ENCODE data around the gene MYO3B.

The MYO3B gene

DNA sequence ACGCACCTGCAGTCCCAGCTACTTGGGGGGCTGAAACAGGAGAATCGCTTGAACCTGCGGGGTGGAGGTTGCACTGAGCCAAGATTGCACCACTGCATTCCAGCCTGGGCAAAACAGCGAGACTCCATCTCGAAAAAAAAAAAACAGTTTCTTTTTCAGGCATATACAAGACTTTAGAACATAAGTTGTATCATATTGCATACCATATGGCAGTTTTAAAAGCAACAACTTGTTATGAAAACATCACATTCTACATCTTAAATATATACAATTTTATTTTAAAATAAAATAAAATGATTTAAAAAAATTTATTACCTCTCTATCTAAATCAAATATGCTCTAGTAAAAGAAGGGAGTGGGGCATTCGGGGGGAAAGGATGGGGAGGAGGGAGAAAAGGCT, 497.8 kb downstream of the MYO3B start:
- no peak for DNase-seq
- no peak for TF ChIP-seq POLR2A (IDR thresholded peaks at IDR 0.05; ENCODE audit: low read length)
- no peak for TF ChIP-seq GATA1 (IDR thresholded peaks at IDR 0.05; ENCODE audit: low read depth, low read length)

DNA sequence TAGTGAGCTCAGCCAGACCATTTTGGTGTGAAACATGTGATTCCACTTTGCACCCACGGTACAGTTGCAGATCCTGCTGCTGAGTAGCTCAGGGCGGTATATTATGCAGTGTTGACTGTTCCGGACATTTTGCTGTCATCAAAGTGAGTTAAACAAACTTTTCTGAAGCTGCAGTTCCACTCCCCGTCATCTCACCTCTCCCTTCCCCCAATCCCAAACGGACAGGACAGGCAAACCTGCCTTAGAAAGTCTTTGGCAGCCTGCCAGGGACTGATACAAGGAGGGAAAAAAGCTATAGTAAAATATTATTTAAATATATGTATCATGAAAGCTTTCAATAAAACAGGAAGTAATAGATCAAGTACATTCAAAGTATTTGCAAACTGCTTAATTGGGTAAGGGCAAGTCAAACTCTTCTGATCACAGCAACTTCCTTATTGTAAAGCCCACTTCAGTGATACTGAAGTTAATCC, 501.7 kb downstream of the MYO3B start:
- TF ChIP-seq GATA1 (IDR thresholded peaks at IDR 0.05; ENCODE audit: low read depth, low read length) (no peak), POLR2A (IDR thresholded peaks at IDR 0.05; ENCODE audit: low read length) (no peak)
- DNase-seq = peak in 1 of 2 experiments; percentile 10

DNA sequence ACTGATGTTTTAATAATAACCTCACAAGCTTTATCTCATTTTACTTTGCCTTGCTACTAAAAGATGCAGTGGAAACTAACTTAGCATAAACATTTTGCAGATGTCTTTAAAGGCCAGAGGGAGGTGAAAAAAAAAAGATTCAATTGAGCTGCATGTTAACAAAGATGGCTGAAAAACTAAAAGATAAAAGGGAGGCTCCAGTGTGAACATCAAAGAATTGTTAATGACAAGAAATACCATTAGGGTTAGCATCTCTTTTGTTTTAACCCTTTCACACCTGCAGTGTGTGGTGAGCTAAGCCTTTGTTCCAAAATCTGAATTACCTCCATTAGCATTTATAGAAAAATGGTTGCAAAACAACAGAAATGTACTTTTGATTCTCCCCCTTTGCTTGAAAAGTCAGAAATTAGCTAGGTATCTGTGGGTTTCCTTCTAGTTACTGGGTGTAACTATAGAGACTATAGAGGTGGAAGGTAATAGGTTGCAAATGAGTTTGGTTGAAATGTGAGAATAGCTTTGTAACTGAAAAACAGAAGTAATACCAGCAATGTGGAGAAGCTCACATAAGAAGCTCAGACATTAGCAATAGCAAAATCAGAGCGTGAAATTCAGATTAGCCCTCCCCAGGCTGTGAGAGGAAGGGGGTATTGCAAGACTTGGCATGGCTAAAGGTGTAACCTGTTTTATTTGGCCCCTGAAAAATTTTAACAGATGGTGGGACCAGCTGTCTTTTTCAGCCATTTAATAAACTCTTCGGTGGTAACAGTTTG, 502.4 kb downstream of the MYO3B start:
- TF ChIP-seq GATA1 (IDR thresholded peaks at IDR 0.05; ENCODE audit: low read depth, low read length) (no peak), POLR2A (IDR thresholded peaks at IDR 0.05; ENCODE audit: low read length) (no peak)
- DNase-seq = no peak

DNA sequence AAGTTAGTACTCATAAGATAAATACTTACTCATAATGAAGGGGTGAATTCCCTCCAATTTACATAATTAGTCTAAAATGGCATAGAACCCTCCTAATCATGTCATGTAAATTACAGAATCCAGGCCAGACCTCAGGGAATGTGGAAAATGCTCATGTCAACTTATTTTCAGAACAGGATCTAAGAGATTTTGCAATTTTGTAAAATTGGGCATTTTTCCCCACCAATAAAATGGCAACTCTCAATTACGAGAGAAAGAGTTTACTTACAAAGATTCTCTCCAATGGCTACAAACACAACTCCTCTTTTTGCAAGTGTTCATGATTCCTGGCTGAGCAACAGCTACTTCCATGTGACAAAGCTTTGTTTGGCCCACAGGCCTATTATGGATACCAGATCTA, 503.4 kb downstream of the MYO3B start:
- TF ChIP-seq GATA1 (IDR thresholded peaks at IDR 0.05; ENCODE audit: low read depth, low read length) = no peak
- TF ChIP-seq POLR2A (IDR thresholded peaks at IDR 0.05; ENCODE audit: low read length) = no peak
- no peak for DNase-seq

DNA sequence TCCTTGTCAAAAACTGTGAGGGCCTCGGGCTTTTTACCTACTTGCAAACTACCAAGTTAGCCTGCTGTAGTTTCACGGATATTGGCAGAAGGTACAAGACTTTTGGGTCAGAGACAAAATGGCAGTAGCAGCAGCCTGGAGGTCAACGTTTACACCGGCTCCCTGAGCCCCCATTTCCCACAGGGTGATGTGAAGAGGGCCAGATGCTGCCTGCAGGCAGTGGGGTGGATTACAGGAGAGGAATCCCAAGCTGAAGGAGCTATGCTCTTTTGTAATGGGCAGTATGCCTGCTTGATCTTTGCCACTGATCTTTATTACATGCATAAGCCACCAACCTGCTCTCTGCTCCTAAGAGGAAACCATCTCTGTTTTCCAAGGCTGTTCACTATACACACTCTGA, 507.6 kb downstream of the MYO3B start:
- DNase-seq = no peak
- TF ChIP-seq POLR2A (IDR thresholded peaks at IDR 0.05; ENCODE audit: low read length) (no peak), GATA1 (IDR thresholded peaks at IDR 0.05; ENCODE audit: low read depth, low read length) (no peak)

DNA sequence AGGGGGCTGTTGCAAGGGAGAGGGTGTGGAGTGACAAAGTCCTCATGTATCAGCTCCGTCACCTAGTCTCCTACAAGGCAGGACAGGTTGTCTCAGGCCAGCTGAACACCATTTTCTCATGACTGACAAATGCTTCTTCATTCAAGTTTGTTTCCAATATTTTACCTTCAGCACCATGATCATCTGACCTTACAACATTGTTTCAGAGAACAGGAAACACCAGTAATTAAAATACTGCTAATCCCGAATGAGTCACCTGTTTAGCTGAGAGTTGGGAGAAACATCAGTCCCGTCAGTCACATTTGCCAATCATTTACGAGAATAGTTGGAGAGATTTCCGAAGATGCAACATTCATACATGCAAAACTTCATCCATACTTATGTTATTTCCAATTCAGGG, 511.5 kb downstream of the MYO3B start:
- no peak for TF ChIP-seq GATA1 (IDR thresholded peaks at IDR 0.05; ENCODE audit: low read depth, low read length)
- no peak for TF ChIP-seq POLR2A (IDR thresholded peaks at IDR 0.05; ENCODE audit: low read length)
- no peak for DNase-seq

DNA sequence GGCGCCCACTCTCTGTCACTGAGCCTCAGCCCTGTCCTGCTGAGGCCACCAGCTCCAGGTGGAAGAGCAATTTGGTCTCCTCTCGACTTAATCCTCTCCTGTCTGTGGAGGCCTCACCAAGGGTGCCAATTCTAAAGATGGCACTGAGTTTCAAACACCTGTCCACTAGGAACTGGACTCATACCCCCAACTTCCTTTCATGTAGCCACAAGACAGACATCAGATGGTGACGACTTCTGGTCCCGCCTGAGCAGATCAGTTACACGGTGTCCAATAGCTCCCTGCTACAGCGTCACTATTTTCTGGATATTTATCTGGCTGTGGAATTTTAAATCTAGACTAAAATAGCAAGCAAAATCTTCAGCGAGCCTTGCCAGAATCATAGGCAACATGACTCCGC, 512.7 kb downstream of the MYO3B start:
- no peak for TF ChIP-seq GATA1 (IDR thresholded peaks at IDR 0.05; ENCODE audit: low read depth, low read length)
- no peak for TF ChIP-seq POLR2A (IDR thresholded peaks at IDR 0.05; ENCODE audit: low read length)

DNA sequence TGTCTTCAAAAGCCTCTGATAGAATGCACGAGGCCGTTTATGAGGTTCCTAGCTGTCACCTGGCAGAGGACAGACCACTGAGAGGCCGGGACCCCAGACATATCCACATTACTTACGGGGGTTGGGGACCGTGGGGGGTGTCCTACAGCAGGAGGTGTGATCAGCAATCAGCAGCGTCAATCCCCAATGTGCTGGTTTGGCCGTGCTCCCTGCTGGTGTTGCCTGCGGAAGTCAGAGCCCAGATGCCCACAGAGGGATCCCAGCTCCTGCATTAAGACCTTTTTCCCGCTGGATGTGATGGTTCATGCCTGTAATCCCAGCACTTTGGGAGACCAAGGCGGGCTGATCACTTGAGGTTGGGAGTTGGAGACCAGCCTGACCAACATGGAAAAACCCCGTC, 516.4 kb downstream of the MYO3B start:
- no peak for TF ChIP-seq GATA1 (IDR thresholded peaks at IDR 0.05; ENCODE audit: low read depth, low read length)
- no peak for TF ChIP-seq POLR2A (IDR thresholded peaks at IDR 0.05; ENCODE audit: low read length)
- DNase-seq = no peak

More for the DNA sequence above, 512.7 kb downstream of the MYO3B start:
- DNase-seq = no peak

DNA sequence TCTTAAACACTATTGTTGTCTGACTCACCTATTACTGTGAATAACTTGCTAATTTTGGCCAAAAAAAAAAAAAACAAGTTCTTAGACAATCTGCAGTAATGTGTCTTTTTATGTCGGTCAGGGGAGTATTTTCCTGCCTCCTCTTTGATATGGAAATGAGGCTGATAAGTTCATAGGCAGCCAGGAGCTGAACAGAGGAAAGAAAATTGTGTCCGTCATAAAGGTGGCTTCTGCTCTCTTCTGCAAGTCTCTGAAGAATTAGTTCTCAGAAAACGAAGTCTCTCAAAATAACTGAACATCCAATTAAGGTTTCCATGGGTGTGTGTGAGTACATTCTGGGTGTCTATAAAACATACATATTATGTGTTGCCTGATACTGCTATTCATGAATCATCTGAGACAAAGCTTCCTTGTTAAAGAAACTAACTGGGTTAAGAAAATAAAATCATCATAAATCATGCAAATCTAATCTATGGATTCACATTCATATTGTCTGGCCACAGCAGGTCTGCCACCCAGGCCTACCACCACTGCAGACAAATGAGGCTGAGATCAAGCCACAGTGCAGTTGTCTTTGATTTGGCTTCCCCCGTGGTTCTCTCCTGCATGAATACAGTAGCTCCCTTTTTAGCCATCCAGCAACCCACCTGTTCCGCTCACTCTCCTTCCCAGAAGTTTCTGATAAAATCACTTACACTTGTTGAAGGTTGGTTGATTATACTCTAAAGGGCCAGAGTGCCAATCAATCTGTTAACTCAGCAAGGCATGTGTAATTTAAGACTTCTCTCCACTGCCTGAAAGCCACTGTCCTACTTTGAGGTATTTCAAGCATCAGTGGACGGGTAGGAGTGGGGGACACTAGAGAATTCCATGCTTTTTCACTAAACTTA, 517.8 kb downstream of the MYO3B start:
- TF ChIP-seq POLR2A (IDR thresholded peaks at IDR 0.05; ENCODE audit: low read length) (no peak), GATA1 (IDR thresholded peaks at IDR 0.05; ENCODE audit: low read depth, low read length) (no peak)
- DNase-seq = no peak

DNA sequence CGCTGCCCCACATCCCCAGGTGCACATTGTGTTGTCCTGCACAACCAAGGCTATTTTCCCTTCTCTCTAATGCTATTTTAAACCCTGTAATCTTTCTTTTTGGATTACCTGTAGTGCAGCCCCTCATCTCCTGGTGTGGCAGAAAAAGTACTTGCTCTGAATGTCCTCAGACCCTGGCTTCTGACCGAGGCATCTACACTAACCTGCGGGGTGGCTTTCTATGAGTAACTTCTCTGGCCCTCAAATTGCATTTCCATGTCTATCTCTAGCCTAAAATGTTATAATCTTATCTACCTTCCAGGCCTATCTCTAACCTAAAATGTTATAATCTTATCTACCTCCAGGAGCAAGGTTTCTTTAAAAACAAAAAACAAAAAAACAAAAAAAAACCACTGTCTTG, 519.0 kb downstream of the MYO3B start:
- no peak for TF ChIP-seq POLR2A (IDR thresholded peaks at IDR 0.05; ENCODE audit: low read length)
- TF ChIP-seq GATA1 (IDR thresholded peaks at IDR 0.05; ENCODE audit: low read depth, low read length) = no peak
- DNase-seq = no peak

DNA sequence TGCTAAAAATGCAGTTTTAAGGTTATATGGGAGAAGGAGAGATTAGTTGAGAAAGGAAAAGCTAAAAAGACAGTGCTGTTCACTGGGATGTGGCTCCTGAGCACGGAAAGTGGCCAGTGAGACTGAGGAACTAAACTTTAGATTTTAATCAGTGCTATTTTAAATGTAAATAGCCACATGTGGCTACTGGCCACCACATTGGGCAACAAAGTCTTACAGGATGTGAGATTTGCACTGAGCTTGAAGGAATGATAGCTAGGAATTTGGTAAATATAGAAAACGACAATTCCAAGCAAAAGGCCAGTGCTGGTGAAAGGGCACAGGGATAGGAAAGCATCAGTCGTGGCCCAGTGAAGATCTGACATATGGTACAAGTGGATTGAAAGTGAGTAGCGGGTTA, 523.1 kb downstream of the MYO3B start:
- no peak for DNase-seq
- TF ChIP-seq POLR2A (IDR thresholded peaks at IDR 0.05; ENCODE audit: low read length) (no peak), GATA1 (IDR thresholded peaks at IDR 0.05; ENCODE audit: low read depth, low read length) (no peak)

DNA sequence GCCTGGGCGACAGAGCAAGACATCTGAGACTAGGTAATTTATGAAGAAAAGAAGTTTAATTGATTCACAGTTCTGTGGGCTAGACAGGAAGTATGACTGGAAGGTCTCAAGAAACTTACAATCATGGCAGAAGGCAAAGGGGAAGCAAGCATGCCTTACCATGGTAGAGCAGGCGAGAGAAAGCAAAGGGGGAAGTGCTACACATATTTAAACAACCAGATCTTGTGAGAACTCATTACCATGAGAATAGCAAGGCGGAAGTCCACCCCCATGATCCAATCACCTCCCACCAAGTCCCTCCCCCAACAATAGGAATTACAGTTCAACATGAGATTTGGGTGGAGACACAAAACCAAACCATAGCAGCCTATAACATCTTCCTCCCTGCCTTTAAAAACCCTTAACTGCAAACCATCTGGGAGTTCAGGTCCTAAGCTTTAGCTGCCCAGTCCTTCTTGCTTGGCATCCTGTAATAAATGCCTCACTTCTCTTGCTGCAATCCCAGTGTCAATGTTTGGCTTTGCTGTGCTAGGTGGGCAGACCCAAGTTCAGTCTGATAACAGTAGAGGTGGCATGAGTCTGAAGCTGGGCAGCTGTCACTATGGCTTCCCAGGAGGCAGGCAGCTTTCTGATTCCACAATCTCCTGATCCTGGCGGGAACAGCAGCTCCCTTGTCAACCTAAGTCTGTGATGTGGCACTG, 526.0 kb downstream of the MYO3B start:
- DNase-seq = no peak
- no peak for TF ChIP-seq POLR2A (IDR thresholded peaks at IDR 0.05; ENCODE audit: low read length)
- no peak for TF ChIP-seq GATA1 (IDR thresholded peaks at IDR 0.05; ENCODE audit: low read depth, low read length)
